ENCODE data around the gene SART3.

The SART3 gene

GRCh38 chr12:108523365-108523764 lies 37.6 kb downstream of the SART3 start:
- no peak for FAIRE-seq
- DNase-seq (ENCODE audit: low spot score), result no peak

- FAIRE-seq (no peak), DNase-seq (ENCODE audit: low spot score) (no peak)
Observed at GRCh38 chr12:108519558-108519957, 41.4 kb downstream of the SART3 start.

- DNase-seq (ENCODE audit: low spot score) (no peak), FAIRE-seq (no peak)
Observed at GRCh38 chr12:108518716-108519496, 42.1 kb downstream of the SART3 start.

GRCh38 chr12:108518101-108518715 lies 42.8 kb downstream of the SART3 start:
- DNase-seq (ENCODE audit: low spot score) (no peak), FAIRE-seq (no peak)

GRCh38 chr12:108517288-108518100 lies 43.5 kb downstream of the SART3 start:
- DNase-seq (ENCODE audit: low spot score), result no peak
- no peak for FAIRE-seq

- no peak for FAIRE-seq
Observed at GRCh38 chr12:108516511-108517275, 44.3 kb downstream of the SART3 start.

GRCh38 chr12:108515916-108516315 lies 45.1 kb downstream of the SART3 start:
- DNase-seq (ENCODE audit: low spot score), result no peak
- FAIRE-seq, result no peak

More at GRCh38 chr12:108516511-108517275, 44.3 kb downstream of the SART3 start:
- no peak for DNase-seq (ENCODE audit: low spot score)

GRCh38 chr12:108514973-108515814 lies 45.8 kb downstream of the SART3 start, which contains the start of gene FICD:
Gene FICD, plus strand, starts transcription at chr12:108515277. Its CDS starts 1,696 bp downstream, at chr12:108516973.
- FAIRE-seq (peak; percentile 80), DNase-seq (ENCODE audit: low spot score) (peak; percentile 89)

- DNase-seq (ENCODE audit: low spot score) (no peak), FAIRE-seq (no peak)
Observed at GRCh38 chr12:108514468-108514972, 46.5 kb downstream of the SART3 start.

- FAIRE-seq (no peak), DNase-seq (ENCODE audit: low spot score) (peak; percentile 35)
Observed at GRCh38 chr12:108511633-108512540, 49.1 kb downstream of the SART3 start.

- FAIRE-seq, result no peak
- DNase-seq (ENCODE audit: low spot score), result no peak
Observed at GRCh38 chr12:108510836-108511235, 50.1 kb downstream of the SART3 start.

- FAIRE-seq (no peak), DNase-seq (ENCODE audit: low spot score) (no peak)
Observed at GRCh38 chr12:108509806-108510205, 51.2 kb downstream of the SART3 start.

GRCh38 chr12:108507971-108508642 lies 52.9 kb downstream of the SART3 start:
- FAIRE-seq, result no peak
- DNase-seq (ENCODE audit: low spot score), result peak; percentile 60

- DNase-seq (ENCODE audit: low spot score) (no peak), FAIRE-seq (no peak)
Observed at GRCh38 chr12:108505129-108505528, 55.8 kb downstream of the SART3 start.

- no peak for FAIRE-seq
Observed at GRCh38 chr12:108502922-108503321, 58.1 kb downstream of the SART3 start.

GRCh38 chr12:108498136-108498535 lies 62.8 kb downstream of the SART3 start:
- DNase-seq (ENCODE audit: low spot score), result no peak
- no peak for FAIRE-seq

More at GRCh38 chr12:108502922-108503321, 58.1 kb downstream of the SART3 start:
- no peak for DNase-seq (ENCODE audit: low spot score)

GRCh38 chr12:108495823-108496579 lies 65.0 kb downstream of the SART3 start:
- FAIRE-seq (no peak), DNase-seq (ENCODE audit: low spot score) (no peak)

GRCh38 chr12:108495054-108495453 lies 65.9 kb downstream of the SART3 start:
- DNase-seq (ENCODE audit: low spot score) (peak; percentile 4), FAIRE-seq (no peak)

All from RCC 7860 (cell line).